ENCODE data around the gene CCDC185. TPM values are rescaled to one million over a fixed set of nuclear protein-coding genes. Genes with fewer than 3 reads are reported as not detected.

The CCDC185 gene
- not detected in 2 replicates for total RNA-seq

- DNase-seq (ENCODE audit: low read depth in 2 of 2), result no peak
These were observed at the start of gene CCDC185 for GRCh38 chr1:223393275-223394214. Gene CCDC185, plus strand, starts transcription at chr1:223393415. Its CDS starts 61 bp downstream, at chr1:223393476.

GRCh38 chr1:223343692-223344091, 49.5 kb upstream of the CCDC185 start:
- no peak for DNase-seq (ENCODE audit: low read depth in 2 of 2)

GRCh38 chr1:223344491-223344890, 48.7 kb upstream of the CCDC185 start:
- DNase-seq (ENCODE audit: low read depth in 2 of 2), result no peak

- no peak for DNase-seq (ENCODE audit: low read depth in 2 of 2)
These were observed 47.5 kb upstream of the CCDC185 start for GRCh38 chr1:223345720-223346119.

GRCh38 chr1:223346311-223346710, 46.9 kb upstream of the CCDC185 start:
- no peak for DNase-seq (ENCODE audit: low read depth in 2 of 2)

GRCh38 chr1:223347583-223347982, 45.6 kb upstream of the CCDC185 start:
- DNase-seq (ENCODE audit: low read depth in 2 of 2), result no peak

- DNase-seq (ENCODE audit: low read depth in 2 of 2), result no peak
These were observed 44.8 kb upstream of the CCDC185 start for GRCh38 chr1:223348439-223348838.

GRCh38 chr1:223349241-223349640, 44.0 kb upstream of the CCDC185 start:
- no peak for DNase-seq (ENCODE audit: low read depth in 2 of 2)

GRCh38 chr1:223350361-223350908, 42.8 kb upstream of the CCDC185 start:
- DNase-seq (ENCODE audit: low read depth in 2 of 2), result no peak

GRCh38 chr1:223352944-223353343, 40.3 kb upstream of the CCDC185 start:
- no peak for DNase-seq (ENCODE audit: low read depth in 2 of 2)

- DNase-seq (ENCODE audit: low read depth in 2 of 2), result no peak
These were observed 39.3 kb upstream of the CCDC185 start for GRCh38 chr1:223353939-223354338.

GRCh38 chr1:223355699-223356098, 37.5 kb upstream of the CCDC185 start:
- no peak for DNase-seq (ENCODE audit: low read depth in 2 of 2)

- no peak for DNase-seq (ENCODE audit: low read depth in 2 of 2)
These were observed 34.4 kb upstream of the CCDC185 start for GRCh38 chr1:223358826-223359225.

- DNase-seq (ENCODE audit: low read depth in 2 of 2), result no peak
These were observed 30.0 kb upstream of the CCDC185 start for GRCh38 chr1:223363057-223363855.

GRCh38 chr1:223363856-223364684, 29.1 kb upstream of the CCDC185 start, which contains the start of gene SUSD4:
Gene SUSD4, minus strand, starts transcription at chr1:223364176. Its CDS starts 751 bp downstream, at chr1:223363425.
- peak in 1 of 2 donors; percentile 9 for DNase-seq (ENCODE audit: low read depth in 2 of 2)

- no peak for DNase-seq (ENCODE audit: low read depth in 2 of 2)
These were observed 28.4 kb upstream of the CCDC185 start for GRCh38 chr1:223364685-223365382.

GRCh38 chr1:223374064-223374610, 19.1 kb upstream of the CCDC185 start:
- DNase-seq (ENCODE audit: low read depth in 2 of 2), result no peak

GRCh38 chr1:223378754-223379153, 14.5 kb upstream of the CCDC185 start:
- no peak for DNase-seq (ENCODE audit: low read depth in 2 of 2)

- DNase-seq (ENCODE audit: low read depth in 2 of 2), result no peak
These were observed 7.2 kb upstream of the CCDC185 start for GRCh38 chr1:223386013-223386412.

GRCh38 chr1:223390618-223391017, 2.6 kb upstream of the CCDC185 start:
- DNase-seq (ENCODE audit: low read depth in 2 of 2), result no peak
